GM12891 (cell line): Measurements from ENCODE around the gene GAB1.

ENCODE experiments used
- POLR2A ChIP-seq: IDR thresholded peaks from 2 replicates; pipeline ENCODE4 v1.6.1; 2011; ENCODE audit warnings: low read depth, low read length, control low read depth
- TAF1 ChIP-seq: IDR thresholded peaks from 2 replicates; pipeline ENCODE4 v1.6.1; 2011; ENCODE audit warnings: low read depth, low read length, control low read depth

- no peak for TF ChIP-seq TAF1
- TF ChIP-seq POLR2A, result no peak
These were observed 50.1 kb downstream of the GAB1 start for GRCh38 chr4:143386812-143387211.
